Cardiac muscle cell (in vitro differentiated cells and primary cell): ENCODE results near the gene TSHR. TPM values are rescaled to one million over a fixed set of nuclear protein-coding genes. Genes with fewer than 3 reads are reported as not detected.

ENCODE experiments used
- DNase-seq, 2 donors: peaks; one replicate each; pipeline versions ENCODE4 v3.0.0 to v3.0.0-alpha.2; 2010 to 2017; ENCODE audit warnings: low read depth in 1 of 2, low spot score in 1 of 2
- H3K27ac ChIP-seq: fragments of 200-600 bp; sonication (generic); 2 replicates; pipeline ENCODE4 v1.5.1; 2016
- H3K27me3 ChIP-seq: fragments of 200-600 bp; sonication (generic); 2 replicates; pipeline ENCODE4 v1.6.0; 2016; ENCODE audit warnings: control low read depth
- H3K36me3 ChIP-seq: fragments of 200-600 bp; sonication (generic); 2 replicates; pipeline ENCODE4 v1.5.1; 2016; ENCODE audit warnings: control low read depth
- H3K4me1 ChIP-seq: fragments of 200-600 bp; sonication (generic); 2 replicates; pipeline ENCODE4 v1.8.1; 2017; ENCODE audit warnings: low read depth, mild to moderate bottlenecking, mixed run types
- H3K4me3 ChIP-seq: fragments of 200-600 bp; sonication (generic); 2 replicates; pipeline ENCODE4 v1.5.1; 2016; ENCODE audit warnings: mild to moderate bottlenecking
- H3K9me3 ChIP-seq: fragments of 200-600 bp; sonication (generic); 2 replicates; pipeline ENCODE4 v1.5.1; 2017; ENCODE audit warnings: low read depth, mild to moderate bottlenecking, control low read depth
- polyA plus RNA-seq: library from polyadenylated mRNA; unstranded; fragments of >200 nt; fragmentation: Nextera tagmentation; extraction: Ambion mirVana; gene quantifications from 2 replicates; pipeline ENCODE4 v1.2.1, GENCODE V29; 2016
- total RNA-seq: library from RNA; depleted of rRNA; stranded (reverse); fragments of >200 nt; gene quantifications from 2 replicates; pipeline ENCODE4 v1.2.3, GENCODE V29; 2016
- TF ChIP-seq, protein P1 (sequence below): IDR thresholded peaks from 2 replicates; pipeline ENCODE4 v1.5.1; 2012; ENCODE audit warnings: low read depth, mild to moderate bottlenecking, low read length

TSHR gene
- total and polyA plus RNA-seq, 2 experiments from 2014 or later: 0.38 to 1.2 TPM

DNA sequence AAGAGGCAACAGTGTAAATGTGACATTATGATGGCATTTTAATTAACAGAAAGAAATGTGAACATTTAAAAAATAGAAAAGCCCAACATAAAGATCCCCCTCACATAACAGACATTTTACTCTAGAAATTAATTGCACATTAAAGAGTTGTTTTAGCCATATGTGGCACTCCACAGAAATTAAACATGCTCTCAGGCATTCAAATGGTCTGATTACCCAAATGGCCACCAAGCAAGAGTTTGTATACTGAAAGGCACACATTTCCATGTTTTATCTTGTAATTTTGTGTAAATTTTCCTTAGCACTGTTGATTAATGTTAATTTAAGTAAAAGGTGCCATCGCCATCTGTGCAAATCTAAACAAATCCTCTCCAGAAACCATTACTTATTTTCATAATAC lies 221.8 kb downstream of the TSHR start:
- TF ChIP-seq, protein P1, sequence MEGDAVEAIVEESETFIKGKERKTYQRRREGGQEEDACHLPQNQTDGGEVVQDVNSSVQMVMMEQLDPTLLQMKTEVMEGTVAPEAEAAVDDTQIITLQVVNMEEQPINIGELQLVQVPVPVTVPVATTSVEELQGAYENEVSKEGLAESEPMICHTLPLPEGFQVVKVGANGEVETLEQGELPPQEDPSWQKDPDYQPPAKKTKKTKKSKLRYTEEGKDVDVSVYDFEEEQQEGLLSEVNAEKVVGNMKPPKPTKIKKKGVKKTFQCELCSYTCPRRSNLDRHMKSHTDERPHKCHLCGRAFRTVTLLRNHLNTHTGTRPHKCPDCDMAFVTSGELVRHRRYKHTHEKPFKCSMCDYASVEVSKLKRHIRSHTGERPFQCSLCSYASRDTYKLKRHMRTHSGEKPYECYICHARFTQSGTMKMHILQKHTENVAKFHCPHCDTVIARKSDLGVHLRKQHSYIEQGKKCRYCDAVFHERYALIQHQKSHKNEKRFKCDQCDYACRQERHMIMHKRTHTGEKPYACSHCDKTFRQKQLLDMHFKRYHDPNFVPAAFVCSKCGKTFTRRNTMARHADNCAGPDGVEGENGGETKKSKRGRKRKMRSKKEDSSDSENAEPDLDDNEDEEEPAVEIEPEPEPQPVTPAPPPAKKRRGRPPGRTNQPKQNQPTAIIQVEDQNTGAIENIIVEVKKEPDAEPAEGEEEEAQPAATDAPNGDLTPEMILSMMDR: no peak
- no peaks in the 10 kb centered on the region for H3K4me1 ChIP-seq
- no peaks in the 10 kb centered on the region for H3K27me3 ChIP-seq
- peaks cover 19% of the 10 kb centered on the region for H3K36me3 ChIP-seq
- no peak for DNase-seq
- no peaks in the 10 kb centered on the region for H3K9me3 ChIP-seq
- no peak overlapping the region for H3K4me3 ChIP-seq
- no peak overlapping the region for H3K27ac ChIP-seq

DNA sequence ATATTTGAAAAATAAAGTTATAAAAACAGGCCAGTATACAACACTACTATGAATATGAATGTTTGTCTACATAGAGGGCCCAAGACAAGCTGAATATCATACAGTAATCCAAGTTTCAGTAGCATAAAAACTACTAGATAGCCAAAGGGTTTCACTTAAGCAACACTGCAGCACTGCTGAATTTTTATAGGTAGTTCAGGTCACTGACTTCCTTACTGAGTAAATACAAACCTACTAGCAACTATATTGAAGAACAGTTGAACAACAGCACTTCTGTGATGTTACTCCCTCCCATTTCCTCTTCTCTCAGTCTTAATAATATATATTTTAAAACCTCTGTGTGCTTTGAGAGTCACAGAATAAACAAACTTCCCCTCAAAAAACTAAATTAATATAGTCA lies 222.6 kb downstream of the TSHR start:
- DNase-seq: no peak
- TF ChIP-seq, protein P1: no peak
- Histone ChIP-seq H3K27ac (no peak overlapping the region), H3K9me3 (no peaks in the 10 kb centered on the region), H3K4me3 (no peak overlapping the region), H3K36me3 (peaks cover 19% of the 10 kb centered on the region), H3K4me1 (no peaks in the 10 kb centered on the region), H3K27me3 (no peaks in the 10 kb centered on the region)

DNA sequence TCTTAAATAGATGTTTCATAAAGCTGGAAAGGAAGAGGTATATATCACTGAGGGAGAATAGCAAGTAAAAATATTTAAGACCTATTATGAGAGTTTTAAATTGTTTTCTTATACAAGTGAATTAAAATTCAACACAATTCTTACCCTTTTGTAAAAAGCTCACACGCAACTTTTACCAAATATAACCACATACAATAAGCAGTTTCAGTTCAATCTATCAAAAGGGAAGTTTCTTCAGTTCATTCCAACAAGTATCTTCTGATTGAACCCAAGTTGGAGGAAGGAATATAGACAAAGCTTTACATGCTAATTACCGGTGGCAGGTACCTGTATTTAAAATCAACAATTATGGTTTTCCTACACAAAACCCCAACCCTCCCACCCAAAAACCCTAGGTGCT lies 224.2 kb downstream of the TSHR start:
- no peaks in the 10 kb centered on the region for H3K27me3 ChIP-seq
- no peak for DNase-seq
- no peaks in the 10 kb centered on the region for H3K9me3 ChIP-seq
- H3K4me1 ChIP-seq: no peaks in the 10 kb centered on the region
- peaks cover 31% of the 10 kb centered on the region for H3K36me3 ChIP-seq
- TF ChIP-seq, protein P1: no peak
- H3K4me3 ChIP-seq: no peak overlapping the region
- no peak overlapping the region for H3K27ac ChIP-seq

DNA sequence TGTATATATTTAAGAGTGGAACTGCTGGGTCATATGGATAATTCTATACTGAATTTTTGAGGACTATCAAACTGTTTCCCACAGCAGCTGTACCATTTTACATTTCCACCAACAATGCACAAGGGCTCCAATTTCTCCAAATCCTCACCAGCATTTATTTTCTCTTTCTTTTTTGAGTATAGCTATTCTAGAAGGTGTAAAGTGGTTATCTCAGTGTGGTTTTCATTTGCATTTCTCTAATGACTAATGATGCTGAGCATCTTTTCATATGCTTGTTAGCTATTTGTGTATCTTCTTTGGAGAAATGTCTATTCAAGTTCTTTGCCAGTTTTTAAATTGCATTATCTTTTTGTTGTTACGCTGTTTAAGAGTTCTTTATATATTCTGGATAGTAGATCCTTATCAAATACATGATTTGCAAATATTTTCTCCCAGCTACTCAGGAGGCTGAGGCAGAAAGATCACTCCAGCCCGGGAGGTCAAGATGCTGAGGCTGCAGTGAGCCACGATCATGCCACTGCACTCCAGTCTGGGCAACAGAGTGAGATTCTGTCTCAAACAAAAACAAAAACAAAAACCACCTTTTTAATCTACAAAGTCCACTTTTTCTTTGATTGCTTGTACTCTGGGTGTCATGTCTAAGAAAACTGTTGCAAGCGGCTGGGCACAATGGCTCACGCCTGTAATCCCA lies 232.6 kb downstream of the TSHR start:
- Histone ChIP-seq H3K36me3 (peaks cover 36% of the 10 kb centered on the region), H3K4me3 (no peak overlapping the region), H3K27me3 (no peaks in the 10 kb centered on the region), H3K4me1 (no peaks in the 10 kb centered on the region), H3K9me3 (no peaks in the 10 kb centered on the region), H3K27ac (no peak overlapping the region)
- no peak for DNase-seq
- TF ChIP-seq, protein P1: no peak

DNA sequence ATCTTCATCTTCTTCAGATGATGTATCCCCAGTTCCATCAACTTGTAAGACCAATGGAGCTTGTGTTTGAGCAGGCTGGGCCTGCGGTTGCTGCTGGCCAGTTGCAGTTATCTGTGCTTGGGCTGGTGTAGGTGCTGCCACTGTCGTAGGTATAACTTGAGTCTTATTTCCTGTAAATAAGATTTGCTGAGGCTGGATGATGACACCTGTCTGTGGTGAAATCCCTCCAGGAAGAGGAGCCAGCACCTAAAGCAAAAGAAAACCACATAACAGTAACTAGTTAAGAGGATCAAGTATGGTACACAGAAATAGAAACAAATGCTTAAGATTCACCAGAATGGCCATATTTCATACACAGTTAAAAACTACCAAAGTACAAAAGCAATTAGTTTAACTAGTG lies 237.2 kb downstream of the TSHR start:
- no peak for DNase-seq
- TF ChIP-seq, protein P1: no peak
- Histone ChIP-seq H3K27me3 (no peaks in the 10 kb centered on the region), H3K4me3 (no peak overlapping the region), H3K9me3 (no peaks in the 10 kb centered on the region), H3K36me3 (peaks cover 51% of the 10 kb centered on the region), H3K27ac (no peak overlapping the region), H3K4me1 (no peaks in the 10 kb centered on the region)
